Measurements from ENCODE around the gene SERTM1. TPM values are rescaled to one million over a fixed set of nuclear protein-coding genes. Genes with fewer than 3 reads are reported as not detected.

SERTM1 gene
- total RNA-seq, result not detected
- long read RNA-seq, result 0 reads

- intact Hi-C loops (cut with DNase I, micrococcal nuclease), result no loop called here
- no peak for ATAC-seq
- DNase-seq, result no peak
Measured at GRCh38 chr13:36673838-36674326, at the start of gene SERTM1. Gene SERTM1 (plus strand): TSS chr13:36674020. CDS start chr13:36695079, 21,059 bp downstream.

- no peak for ATAC-seq
- intact Hi-C loops (cut with DNase I, micrococcal nuclease), result no loop called here
Measured at GRCh38 chr13:36628377-36629056, 45.3 kb upstream of the SERTM1 start.

GRCh38 chr13:36629057-36629385 lies 44.8 kb upstream of the SERTM1 start:
- intact Hi-C loops (cut with DNase I, micrococcal nuclease), result no loop called here
- DNase-seq (no peak), ATAC-seq (no peak)

More at GRCh38 chr13:36628377-36629056, 45.3 kb upstream of the SERTM1 start:
- DNase-seq, result no peak

GRCh38 chr13:36630181-36630803 lies 43.5 kb upstream of the SERTM1 start:
- DNase-seq, result no peak
- no peak for ATAC-seq
- intact Hi-C loops (cut with DNase I, micrococcal nuclease), result no loop called here

GRCh38 chr13:36639610-36640009 lies 34.2 kb upstream of the SERTM1 start:
- no peak for DNase-seq
- ATAC-seq, result no peak
- intact Hi-C loops (cut with DNase I, micrococcal nuclease), result no loop called here

- ATAC-seq (no peak), DNase-seq (no peak)
- intact Hi-C loops (cut with DNase I, micrococcal nuclease), result no loop called here
Measured at GRCh38 chr13:36650611-36651010, 23.2 kb upstream of the SERTM1 start.

GRCh38 chr13:36665630-36666029 lies 8.2 kb upstream of the SERTM1 start:
- DNase-seq (no peak), ATAC-seq (no peak)
- intact Hi-C loops (cut with DNase I, micrococcal nuclease), result no loop called here

GRCh38 chr13:36666477-36667229 lies 7.2 kb upstream of the SERTM1 start:
- no peak for ATAC-seq
- intact Hi-C loops (cut with DNase I, micrococcal nuclease), result no loop called here
- no peak for DNase-seq

GRCh38 chr13:36668316-36668715 lies 5.5 kb upstream of the SERTM1 start:
- DNase-seq (no peak), ATAC-seq (no peak)
- intact Hi-C loops (cut with DNase I, micrococcal nuclease), result no loop called here

GRCh38 chr13:36673352-36673751 lies 468 bp upstream of the SERTM1 start:
- intact Hi-C loops (cut with DNase I, micrococcal nuclease), result no loop called here
- DNase-seq, result no peak
- no peak for ATAC-seq

- DNase-seq (no peak), ATAC-seq (no peak)
- intact Hi-C loops (cut with DNase I, micrococcal nuclease), result no loop called here
Measured at GRCh38 chr13:36674337-36675212, 755 bp downstream of the SERTM1 start.

- intact Hi-C loops (cut with DNase I, micrococcal nuclease), result no loop called here
- no peak for ATAC-seq
- no peak for DNase-seq
Measured at GRCh38 chr13:36675213-36675536, 1.4 kb downstream of the SERTM1 start.

GRCh38 chr13:36680913-36681312 lies 7.1 kb downstream of the SERTM1 start:
- intact Hi-C loops (cut with DNase I, micrococcal nuclease), result no loop called here
- no peak for ATAC-seq
- DNase-seq, result no peak

- intact Hi-C loops (cut with DNase I, micrococcal nuclease), result no loop called here
- DNase-seq, result no peak
- no peak for ATAC-seq
Measured at GRCh38 chr13:36681894-36682624, 8.2 kb downstream of the SERTM1 start.

- DNase-seq (no peak), ATAC-seq (no peak)
- intact Hi-C loops (cut with DNase I, micrococcal nuclease), result no loop called here
Measured at GRCh38 chr13:36683701-36684100, 9.9 kb downstream of the SERTM1 start.

- intact Hi-C loops (cut with DNase I, micrococcal nuclease), result no loop called here
- ATAC-seq (no peak), DNase-seq (no peak)
Measured at GRCh38 chr13:36685927-36686326, 12.1 kb downstream of the SERTM1 start.

GRCh38 chr13:36696410-36697010 lies 22.7 kb downstream of the SERTM1 start:
- DNase-seq (no peak), ATAC-seq (no peak)
- intact Hi-C loops (cut with DNase I, micrococcal nuclease), result no loop called here

GRCh38 chr13:36700170-36700569 lies 26.4 kb downstream of the SERTM1 start:
- ATAC-seq (no peak), DNase-seq (no peak)
- intact Hi-C loops (cut with DNase I, micrococcal nuclease), result no loop called here
